ENCODE measurements around the gene RXFP4. TPM values are rescaled to one million over a fixed set of nuclear protein-coding genes. Genes with fewer than 3 reads are reported as not detected.

The RXFP4 gene
- total and polyA plus RNA-seq, 2 of the 13 experiments (the other 11 are each of a cell fraction or from before 2014, with no cell fraction given): 0.38 to 1.4 TPM

DNA sequence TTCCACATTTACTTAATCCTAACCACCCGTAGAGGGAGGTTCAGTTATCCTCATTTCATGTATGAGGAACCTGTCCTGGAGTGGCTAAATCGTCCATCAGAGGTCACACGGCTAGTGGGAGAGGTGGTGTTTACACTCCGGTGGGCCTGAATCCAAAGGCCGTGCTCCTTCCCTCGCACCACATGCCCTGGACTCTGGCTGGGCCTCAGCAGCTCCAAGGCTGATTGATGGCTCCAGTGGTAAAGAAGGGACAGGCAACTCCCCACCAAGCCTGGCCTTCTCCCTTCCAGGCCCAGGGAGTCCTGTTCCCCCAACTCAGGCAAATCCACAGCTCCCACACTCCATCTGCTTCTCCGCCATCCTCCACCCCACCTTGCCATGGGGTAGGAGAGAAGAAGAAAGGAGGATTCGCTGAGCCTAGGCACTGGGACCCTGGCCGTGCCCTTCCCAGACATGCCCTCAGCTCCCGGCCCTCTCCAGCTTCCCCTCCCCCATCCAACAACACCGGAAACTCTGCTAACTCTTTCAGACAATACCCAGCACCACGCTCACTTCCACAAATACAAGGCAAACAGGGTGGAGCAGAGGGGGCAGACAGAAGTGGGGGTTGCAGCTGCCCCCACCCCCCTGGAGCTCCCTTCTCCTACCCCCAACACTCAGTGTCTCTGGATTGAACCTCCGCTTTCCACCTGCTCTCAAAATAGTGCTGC lies 26.1 kb downstream of the RXFP4 start (continued):
- TF ChIP-seq SRSF9 (IDR thresholded peaks at IDR 0.05; ENCODE audit: borderline replicate concordance, insufficient read depth, low read depth, low read length, poor library complexity, severe bottlenecking): no peak
- TF ChIP-seq RXRB (CRISPR knock-in tag; IDR thresholded peaks at IDR 0.05; ENCODE audit: borderline replicate concordance): peak; percentile 79
- no peak for TF ChIP-seq BRF2 (CRISPR knock-in tag; IDR thresholded peaks at IDR 0.05)
- no peak for TF ChIP-seq ZSCAN30 (CRISPR knock-in tag; IDR thresholded peaks at IDR 0.05)
- no peak for TF ChIP-seq HDAC6 (IDR thresholded peaks at IDR 0.05; ENCODE audit: low read depth, low read length)
- TF ChIP-seq SAFB2 (CRISPR knock-in tag; IDR thresholded peaks at IDR 0.05; ENCODE audit: borderline replicate concordance, low read depth): no peak
- no peak for TF ChIP-seq ZNF282 (IDR thresholded peaks at IDR 0.05; ENCODE audit: partially characterized antibody)
- TF ChIP-seq TOPORS (CRISPR knock-in tag; IDR thresholded peaks at IDR 0.05): no peak
- no peak; the same call in 1 of the 2 replicates for TF ChIP-seq ZNF670 (CRISPR knock-in tag; IDR thresholded peaks at IDR 0.05; ENCODE audit: borderline replicate concordance)
- no peak for TF ChIP-seq RAD51 (IDR thresholded peaks at IDR 0.05; ENCODE audit: borderline replicate concordance)
- TF ChIP-seq ZNF367 (CRISPR knock-in tag; IDR thresholded peaks at IDR 0.05; ENCODE audit: borderline replicate concordance): no peak
- no peak for TF ChIP-seq ZNF496 (CRISPR knock-in tag; IDR thresholded peaks at IDR 0.05; ENCODE audit: insufficient replicate concordance)
- TF ChIP-seq, protein P1, sequence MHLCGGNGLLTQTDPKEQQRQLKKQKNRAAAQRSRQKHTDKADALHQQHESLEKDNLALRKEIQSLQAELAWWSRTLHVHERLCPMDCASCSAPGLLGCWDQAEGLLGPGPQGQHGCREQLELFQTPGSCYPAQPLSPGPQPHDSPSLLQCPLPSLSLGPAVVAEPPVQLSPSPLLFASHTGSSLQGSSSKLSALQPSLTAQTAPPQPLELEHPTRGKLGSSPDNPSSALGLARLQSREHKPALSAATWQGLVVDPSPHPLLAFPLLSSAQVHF (CRISPR knock-in tag; IDR thresholded peaks at IDR 0.05): no peak
- no peak for TF ChIP-seq SOX6 (IDR thresholded peaks at IDR 0.05)
- TF ChIP-seq SOX6 (CRISPR knock-in tag; IDR thresholded peaks at IDR 0.05): peak; percentile 72
- TF ChIP-seq ZNF253 (CRISPR knock-in tag; IDR thresholded peaks at IDR 0.05; ENCODE audit: borderline replicate concordance): no peak
- no peak; the same call in 1 of the 2 replicates for TF ChIP-seq KDM2A (CRISPR knock-in tag; IDR thresholded peaks at IDR 0.05; ENCODE audit: borderline replicate concordance, low read depth)
- TF ChIP-seq, protein P2, sequence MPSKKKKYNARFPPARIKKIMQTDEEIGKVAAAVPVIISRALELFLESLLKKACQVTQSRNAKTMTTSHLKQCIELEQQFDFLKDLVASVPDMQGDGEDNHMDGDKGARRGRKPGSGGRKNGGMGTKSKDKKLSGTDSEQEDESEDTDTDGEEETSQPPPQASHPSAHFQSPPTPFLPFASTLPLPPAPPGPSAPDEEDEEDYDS (CRISPR knock-in tag; IDR thresholded peaks at IDR 0.05): 0 out of 2 replicates have a peak, but pooled peaks have one; percentile 24
- TF ChIP-seq MAFK (conservative IDR thresholded peaks at IDR 0.05 in 1 of 2, IDR thresholded peaks at IDR 0.05 in 1 of 2; ENCODE audit: low read length in 2 of 2): no peak
- peak; percentile 63; the same call in 1 of the 2 replicates for TF ChIP-seq BORCS8-MEF2B (CRISPR knock-in tag; IDR thresholded peaks at IDR 0.05)
- no peak for TF ChIP-seq NR3C1 (CRISPR knock-in tag; IDR thresholded peaks at IDR 0.05)
- no peak for TF ChIP-seq ZFP1 (CRISPR knock-in tag; IDR thresholded peaks at IDR 0.05)
- TF ChIP-seq MLLT10 (CRISPR knock-in tag; IDR thresholded peaks at IDR 0.05): no peak
- no peak for TF ChIP-seq MBD4 (IDR thresholded peaks at IDR 0.05; ENCODE audit: borderline replicate concordance, low read length)
- no peak for TF ChIP-seq ARID2 (CRISPR knock-in tag; IDR thresholded peaks at IDR 0.05; ENCODE audit: borderline replicate concordance)
- peak; percentile 44; the same call in 1 of the 2 replicates for TF ChIP-seq THRA (CRISPR knock-in tag; IDR thresholded peaks at IDR 0.05; ENCODE audit: borderline replicate concordance)
- no peak for TF ChIP-seq ZSCAN22 (CRISPR knock-in tag; IDR thresholded peaks at IDR 0.05)
- TF ChIP-seq XBP1 (CRISPR knock-in tag; IDR thresholded peaks at IDR 0.05): no peak
- TF ChIP-seq SPEN (CRISPR knock-in tag; IDR thresholded peaks at IDR 0.05; ENCODE audit: low read depth): peak; percentile 77; the same call in 1 of the 2 replicates

Measured in HepG2 (cell line).